Liver (tissue), 9 donors: Measurements from ENCODE around the gene TBC1D9. TPM values are rescaled to one million over a fixed set of nuclear protein-coding genes. Genes with fewer than 3 reads are reported as not detected.

Experiments used
- DNase-seq: peaks from one replicate; pipeline ENCODE4 v3.0.0-alpha.2; 2017; ENCODE audit warnings: low spot score
- H3K27ac ChIP-seq, 2 donors: one replicate each; pipeline ENCODE4 v1.7.0; 2013; ENCODE audit warnings: inconsistent platforms in 2 of 2, low read length in 2 of 2, control low read depth in 1 of 2, low read depth in 1 of 2, mild to moderate bottlenecking in 1 of 2
- H3K27me3 ChIP-seq, 4 donors: one replicate each; pipeline versions ENCODE4 v1.6.1 to v1.7.0; 2013; ENCODE audit warnings: low read length in 3 of 4, inconsistent platforms in 1 of 4, mild to moderate bottlenecking in 1 of 4, moderate library complexity in 1 of 4; ENCODE audit not compliant: control insufficient read depth in 4 of 4, insufficient read depth in 4 of 4
- H3K36me3 ChIP-seq, 4 donors: one replicate each; pipeline versions ENCODE4 v1.6.1 to v1.7.0; 2013; ENCODE audit warnings: low read length in 3 of 4, mild to moderate bottlenecking in 3 of 4, low read depth in 1 of 4, moderate library complexity in 1 of 4; ENCODE audit not compliant: control insufficient read depth in 4 of 4, insufficient read depth in 3 of 4
- H3K4me1 ChIP-seq, 4 donors: one replicate each; pipeline versions ENCODE4 v1.6.1 to v1.7.0; 2013; ENCODE audit warnings: low read length in 3 of 4, mild to moderate bottlenecking in 3 of 4, moderate library complexity in 1 of 4; ENCODE audit not compliant: control insufficient read depth in 4 of 4, insufficient read depth in 4 of 4
- H3K4me3 ChIP-seq, 3 donors: one replicate each; pipeline versions ENCODE4 v1.6.1 to v1.7.0; 2013; ENCODE audit warnings: low read length in 3 of 3, control low read depth in 1 of 3, low read depth in 1 of 3, mild to moderate bottlenecking in 1 of 3
- H3K9ac ChIP-seq, 2 donors: one replicate each; pipeline ENCODE4 v1.7.0; 2013; ENCODE audit warnings: low read length in 2 of 2, mild to moderate bottlenecking in 2 of 2, moderate library complexity in 2 of 2, control low read depth in 1 of 2, low read depth in 1 of 2
- H3K9me3 ChIP-seq, 4 donors: one replicate each; pipeline versions ENCODE4 v1.6.1 to v1.7.0; 2013; ENCODE audit warnings: low read length in 3 of 4; ENCODE audit not compliant: control insufficient read depth in 4 of 4
- ATF3 ChIP-seq: IDR thresholded peaks from 2 replicates; pipeline ENCODE4 v1.6.1; 2016; ENCODE audit warnings: antibody characterized with exemption
- CTCF ChIP-seq: fragments of 150-350 bp; IDR thresholded peaks from 2 replicates; pipeline ENCODE4 v1.5.1; 2017; ENCODE audit warnings: improper control_type of control experiment, low read depth, low read length; ENCODE audit not compliant: missing input control
- EGR1 ChIP-seq, 2 donors: IDR thresholded peaks; 2 replicates each; pipeline ENCODE4 v1.6.1; 2016 to 2018; ENCODE audit warnings: antibody characterized with exemption in 2 of 2, low read depth in 2 of 2
- FOXA1 ChIP-seq: IDR thresholded peaks from 2 replicates; pipeline ENCODE4 v1.6.1; 2016; ENCODE audit warnings: antibody characterized with exemption
- FOXA2 ChIP-seq: IDR thresholded peaks from 2 replicates; pipeline ENCODE4 v1.6.1; 2016; ENCODE audit warnings: antibody characterized with exemption
- GABPA ChIP-seq, 2 donors: IDR thresholded peaks in 1 of 2; conservative IDR thresholded peaks in 1 of 2; 2 replicates each; pipeline ENCODE4 v1.6.1; 2016; ENCODE audit warnings: antibody characterized with exemption in 2 of 2, mild to moderate bottlenecking in 1 of 2, moderate library complexity in 1 of 2
- HNF4A ChIP-seq, 2 donors: conservative IDR thresholded peaks; 2 replicates each; pipeline ENCODE4 v1.6.1; 2016; ENCODE audit warnings: antibody characterized with exemption in 2 of 2, mild to moderate bottlenecking in 2 of 2
- HNF4G ChIP-seq: IDR thresholded peaks from 2 replicates; pipeline ENCODE4 v1.6.1; 2016; ENCODE audit warnings: antibody characterized with exemption
- JUND ChIP-seq, 2 donors: IDR thresholded peaks; 2 replicates each; pipeline ENCODE4 v1.6.1; 2016; ENCODE audit warnings: antibody characterized with exemption in 2 of 2
- MAX ChIP-seq: IDR thresholded peaks from 2 replicates; pipeline ENCODE4 v1.6.1; 2016; ENCODE audit warnings: antibody characterized with exemption
- NR2F2 ChIP-seq: IDR thresholded peaks from 2 replicates; pipeline ENCODE4 v1.6.1; 2016; ENCODE audit warnings: antibody characterized with exemption
- RAD21 ChIP-seq, 2 donors: IDR thresholded peaks; 2 replicates each; pipeline ENCODE4 v1.6.1; 2016; ENCODE audit warnings: antibody characterized with exemption in 2 of 2, mild to moderate bottlenecking in 2 of 2
- REST ChIP-seq: IDR thresholded peaks from 2 replicates; pipeline ENCODE4 v1.6.1; 2016; ENCODE audit warnings: antibody characterized with exemption, mild to moderate bottlenecking
- RXRA ChIP-seq, 2 donors: IDR thresholded peaks; 2 replicates each; pipeline ENCODE4 v1.6.1; 2017 to 2018; ENCODE audit warnings: antibody characterized with exemption in 2 of 2, mild to moderate bottlenecking in 1 of 2
- SP1 ChIP-seq: IDR thresholded peaks from 2 replicates; pipeline ENCODE4 v1.6.1; 2018; ENCODE audit warnings: antibody characterized with exemption, mild to moderate bottlenecking
- TAF1 ChIP-seq: conservative IDR thresholded peaks from 2 replicates; pipeline ENCODE4 v1.6.1; 2016; ENCODE audit warnings: antibody characterized with exemption, mild to moderate bottlenecking
- YY1 ChIP-seq: IDR thresholded peaks from 2 replicates; pipeline ENCODE4 v1.6.1; 2016; ENCODE audit warnings: antibody characterized with exemption, mild to moderate bottlenecking
- ZBTB33 ChIP-seq: IDR thresholded peaks from 2 replicates; pipeline ENCODE4 v1.6.1; 2016; ENCODE audit warnings: antibody characterized with exemption
- WGBS: extraction: QIAGEN DNeasy Blood & Tissue Kit; methylation state at CpG from one replicate; pipeline ENCODE4 v1.1.7; 2013; 5-methylcytosine and 5-hydroxymethylcytosine counted together
- polyA plus RNA-seq, 2 donors: library from polyadenylated mRNA; stranded (reverse) in 1 of 2; unstranded in 1 of 2; fragments of 200-250 nt in 1 of 2; fragments of >200 nt in 1 of 2; fragmentation: Nextera tagmentation in 1 of 2; extraction: Ambion mirVana in 1 of 2; gene quantifications; one replicate each; pipeline versions ENCODE4 v1.2.1 to v1.2.3, GENCODE V29; 2013 to 2015
- total RNA-seq, 2 donors: library from RNA; depleted of rRNA; stranded (reverse); fragments of >200 nt; gene quantifications; one replicate each; pipeline ENCODE4 v1.2.3, GENCODE V29; 2014
- donor health status: healthy.
- donor health status: healthy.
- donor health status: healthy.
- donor health status: healthy.
- donor health status: healthy.

The TBC1D9 gene
- total and polyA plus RNA-seq, 4 donors: 1.4 to 8.5 (median 6.3) TPM

GRCh38 chr4:140800666-140801065 lies 44.5 kb upstream of the TBC1D9 start:
- Histone ChIP-seq H3K9me3 (no peaks in the 10 kb centered on the region), H3K9ac (no peak overlapping the region), H3K27ac (no peak overlapping the region), H3K4me3 (no peak overlapping the region), H3K36me3 (no peaks in the 10 kb centered on the region), H3K27me3 (no peaks in the 10 kb centered on the region), H3K4me1 (no peaks in the 10 kb centered on the region)
- WGBS: 77% methylated on average over 5 of the region's 5 CpGs
- no peak for DNase-seq
- TF ChIP-seq GABPA (IDR thresholded peaks at IDR 0.05 in 1 of 2, conservative IDR thresholded peaks at IDR 0.05 in 1 of 2) (no peak), YY1 (no peak), SP1 (no peak), JUND (IDR thresholded peaks at IDR 0.05) (no peak), RAD21 (IDR thresholded peaks at IDR 0.05) (no peak), MAX (no peak), NR2F2 (no peak), ZBTB33 (no peak), EGR1 (IDR thresholded peaks at IDR 0.05; ENCODE audit: low read depth in 2 of 2) (no peak), HNF4A (conservative IDR thresholded peaks at IDR 0.05) (no peak), RXRA (IDR thresholded peaks at IDR 0.05) (no peak), TAF1 (no peak), HNF4G (no peak), CTCF (no peak), FOXA1 (no peak), REST (no peak), FOXA2 (no peak), ATF3 (no peak)
